CD4-positive, alpha-beta T cell treated with Interleukin-1 beta for 1 hour (primary cell): Measurements from ENCODE around the gene SERPINA10.
"Not testable (repeated sequence)": the region's sequence is repeated elsewhere in the genome, so short reads cannot be mapped to it uniquely, and the experiment has no call there.

Experiments
- DNase-seq, 2 donors: peaks; one replicate each; pipeline ENCODE4 v3.0.0-alpha.2; 2020 to 2022

SERPINA10 gene

DNA sequence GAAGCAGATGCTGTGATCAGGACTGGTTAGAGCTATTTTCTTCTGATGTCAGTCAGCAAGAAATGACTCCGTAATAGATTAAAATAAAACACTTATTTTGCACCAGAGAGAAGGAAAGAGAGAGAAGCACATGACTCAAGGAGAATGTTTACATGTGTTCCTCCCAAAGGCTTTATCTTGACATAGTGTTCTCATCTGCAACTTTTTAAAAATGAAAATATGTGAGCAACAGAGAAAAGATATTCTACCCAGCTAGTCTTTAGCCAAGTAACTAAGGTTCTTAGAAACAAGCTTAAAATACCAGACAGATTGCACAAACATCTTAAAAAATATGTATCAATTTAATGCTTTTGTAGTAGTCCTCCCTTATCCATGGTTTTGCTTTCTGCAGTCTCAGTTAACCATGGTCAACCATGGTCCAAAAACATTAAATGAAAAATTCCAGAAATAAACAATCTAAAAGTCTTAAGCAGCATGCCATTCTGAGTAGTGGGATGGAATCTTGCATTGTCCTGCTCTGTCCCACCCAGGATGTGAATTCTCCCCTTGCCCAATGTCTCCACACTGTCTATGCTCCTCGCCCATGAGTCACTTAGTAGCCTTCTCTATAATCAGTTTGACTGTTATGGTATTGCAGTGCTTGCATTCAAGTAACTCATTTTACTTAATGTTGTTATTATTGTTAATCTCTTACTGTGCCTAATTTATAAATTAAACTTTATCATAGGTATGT, 9.9 kb downstream of the SERPINA10 start:
- no peak for DNase-seq

DNA sequence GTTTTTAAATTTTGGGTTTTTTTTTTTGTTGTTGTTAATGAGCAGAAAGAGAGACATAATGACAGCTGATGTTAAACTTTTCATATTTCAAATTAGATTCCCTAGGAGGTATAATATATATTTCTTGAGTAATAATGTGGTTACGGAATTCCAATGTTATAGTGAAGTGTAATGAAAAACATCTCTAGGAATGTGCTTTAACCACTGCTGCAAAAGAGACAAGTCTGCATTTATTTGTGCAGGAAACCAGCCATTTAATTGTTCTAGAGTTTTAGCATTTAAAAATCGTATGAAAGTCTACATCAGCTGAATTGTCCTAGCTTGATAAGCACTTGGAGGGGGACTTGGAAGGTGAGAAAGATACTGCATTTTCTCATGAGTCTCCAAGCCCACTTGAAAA, 14.3 kb downstream of the SERPINA10 start:
- no peak for DNase-seq

DNA sequence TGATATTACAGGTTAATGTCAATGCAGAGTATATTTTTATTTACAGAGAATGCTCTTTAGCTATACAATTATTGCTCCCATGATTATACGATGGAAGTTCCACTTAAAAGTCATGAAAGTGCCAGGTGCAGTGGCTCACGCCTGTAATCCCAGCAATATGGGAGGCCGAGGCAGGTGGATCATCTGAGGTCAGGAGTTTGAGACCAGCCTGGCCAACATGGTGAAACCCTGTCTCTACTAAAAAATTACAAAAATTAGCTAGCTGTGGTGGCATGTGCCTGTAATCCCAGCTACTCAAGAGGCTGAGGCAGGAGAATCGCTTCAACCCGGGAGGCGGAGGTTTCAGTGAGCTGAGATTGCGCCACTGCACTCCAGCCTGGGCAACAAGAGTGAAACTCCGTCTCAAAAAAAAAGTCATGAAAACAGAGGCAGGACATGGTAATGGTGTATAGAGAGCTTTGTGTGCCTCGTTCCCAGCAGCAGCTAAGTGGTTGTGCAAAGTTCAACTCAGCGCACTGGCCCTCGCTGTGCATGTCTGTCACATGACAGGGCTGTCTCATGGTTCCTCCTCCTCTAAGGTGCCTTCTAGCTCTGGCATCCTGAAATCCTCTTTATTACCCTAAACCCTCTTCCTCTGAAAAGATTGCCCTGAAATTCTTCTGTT, 16.0 kb downstream of the SERPINA10 start:
- not testable (repeated sequence) for DNase-seq

DNA sequence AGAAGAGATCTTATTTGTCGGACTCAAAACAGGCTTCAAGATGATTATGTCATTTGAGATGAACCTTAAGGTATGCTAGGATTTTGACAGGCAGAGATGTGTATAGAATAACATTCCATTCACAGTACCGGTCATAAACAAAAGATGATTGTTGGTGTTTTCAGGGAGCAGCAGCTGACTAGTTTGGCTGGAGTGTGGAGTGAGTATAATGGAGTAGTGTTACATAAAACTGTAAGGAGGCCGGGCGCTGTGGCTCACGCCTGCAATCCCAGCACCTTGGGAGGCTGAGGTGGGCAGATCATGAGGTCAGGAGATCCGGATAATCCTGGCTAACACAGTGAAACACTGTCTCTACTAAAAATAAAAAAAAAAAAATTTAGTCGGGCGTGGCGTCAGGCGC, 23.9 kb downstream of the SERPINA10 start:
- no peak for DNase-seq

DNA sequence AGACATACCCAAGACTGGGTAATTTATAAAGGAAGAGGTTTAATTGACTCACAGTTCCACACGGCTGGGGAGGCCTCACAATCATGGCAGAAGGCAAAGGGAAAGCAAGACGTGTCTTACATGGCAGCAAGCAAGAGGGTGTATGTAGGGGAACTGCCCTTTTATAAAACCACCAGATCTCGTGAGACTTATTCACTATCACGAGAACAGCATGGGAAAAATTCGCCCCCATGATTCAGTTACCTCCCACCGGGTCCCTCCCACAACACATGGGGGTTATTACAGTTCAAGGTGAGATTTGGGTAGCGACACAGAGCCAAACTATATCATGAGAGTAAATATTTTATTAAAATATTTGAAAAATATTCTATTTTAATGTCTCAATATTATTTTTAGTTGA, 24.5 kb downstream of the SERPINA10 start:
- not testable (repeated sequence) for DNase-seq

DNA sequence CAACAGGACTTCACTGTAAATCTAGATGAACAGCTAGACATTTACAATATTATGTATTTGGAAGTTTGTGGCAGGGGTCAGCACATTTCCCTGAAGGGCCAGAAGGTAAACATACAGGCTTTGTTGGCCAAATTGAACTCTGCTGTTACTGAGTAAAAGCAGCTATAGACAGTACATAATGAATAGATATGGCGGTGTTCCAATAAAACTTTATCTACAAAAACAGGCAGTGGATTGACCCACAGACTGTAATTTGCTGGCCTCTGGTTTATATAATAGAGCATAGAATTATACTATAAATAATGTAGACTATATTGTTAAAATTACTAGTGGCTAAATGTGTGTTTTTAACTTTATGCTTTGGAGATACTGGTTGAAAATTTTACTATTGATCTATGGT, 25.7 kb downstream of the SERPINA10 start:
- no peak for DNase-seq

DNA sequence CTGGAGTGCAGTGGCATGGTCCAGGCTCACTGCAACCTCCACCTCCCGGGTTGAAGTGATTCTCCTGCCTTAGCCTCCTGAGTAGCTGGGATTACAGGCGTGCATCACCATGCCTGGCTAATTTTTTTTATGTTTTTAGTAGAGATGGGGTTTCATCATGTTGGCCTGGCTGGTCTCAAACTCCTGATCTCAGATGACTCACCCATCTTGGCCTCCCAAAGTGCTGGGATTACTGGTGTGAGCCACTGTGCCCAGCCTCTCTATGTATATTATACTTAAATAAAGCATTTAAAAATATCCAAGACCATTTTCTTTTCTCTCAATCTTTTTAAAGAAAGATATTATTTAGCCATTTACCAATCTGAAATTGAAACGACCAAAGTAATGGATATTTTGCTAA, 28.9 kb downstream of the SERPINA10 start:
- DNase-seq, result not testable (repeated sequence)

DNA sequence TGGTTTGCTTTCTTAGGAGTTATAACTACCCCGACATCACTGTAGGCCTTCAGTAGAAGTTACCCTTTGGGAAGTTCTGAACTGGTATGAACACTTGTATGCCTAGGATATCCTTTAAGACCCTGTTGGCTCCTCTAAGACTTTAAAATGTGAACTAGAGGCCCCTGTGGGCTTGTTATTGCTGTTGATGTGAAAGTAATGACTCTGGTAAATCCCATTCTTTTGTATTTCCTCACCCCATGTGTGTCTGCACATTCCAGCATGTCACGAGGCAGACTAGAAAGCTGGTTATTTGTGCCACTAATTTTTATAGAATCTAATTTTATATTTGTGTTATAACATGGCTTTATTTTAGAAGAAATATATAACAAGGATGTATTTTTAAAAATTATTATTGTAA, 48.9 kb downstream of the SERPINA10 start:
- no peak for DNase-seq

DNA sequence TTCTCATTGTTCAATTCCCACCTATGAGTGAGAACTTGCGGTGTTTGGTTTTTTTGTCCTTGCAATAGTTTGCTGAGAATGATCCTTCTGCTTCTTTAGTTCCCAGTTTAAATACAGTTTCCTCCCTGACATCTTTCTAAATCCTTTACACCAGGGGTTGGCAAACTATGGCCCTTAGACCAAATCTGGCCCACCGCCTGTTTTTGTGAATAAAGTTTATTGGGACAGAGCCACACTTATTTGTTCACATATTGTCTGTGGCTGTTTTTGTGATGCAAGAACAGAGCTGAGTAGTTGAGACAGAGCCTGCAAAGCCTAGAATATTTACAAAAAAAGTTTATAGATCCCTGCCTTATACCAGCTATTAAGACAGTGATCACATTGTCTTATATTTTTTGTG, 53.7 kb downstream of the SERPINA10 start:
- DNase-seq, result no peak

DNA sequence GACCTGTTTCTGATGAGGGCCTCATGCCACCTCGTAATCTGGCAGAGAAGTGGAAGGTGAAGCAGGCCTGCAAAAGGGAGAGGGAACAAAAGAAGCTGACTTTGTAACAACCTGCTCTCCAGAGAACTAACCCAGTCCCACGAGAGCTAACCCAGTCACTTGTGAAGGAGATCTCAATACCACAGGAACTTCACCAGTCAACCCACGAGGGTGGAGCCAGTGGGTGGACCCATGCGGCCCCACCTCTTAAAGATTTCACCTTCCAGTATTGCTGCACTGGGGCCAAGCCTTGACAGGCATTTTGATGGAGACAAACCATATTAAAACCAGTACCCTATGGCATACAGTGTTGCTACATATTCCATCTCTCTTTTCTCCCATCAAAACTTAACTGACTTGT, 55.1 kb downstream of the SERPINA10 start:
- DNase-seq, result no peak

DNA sequence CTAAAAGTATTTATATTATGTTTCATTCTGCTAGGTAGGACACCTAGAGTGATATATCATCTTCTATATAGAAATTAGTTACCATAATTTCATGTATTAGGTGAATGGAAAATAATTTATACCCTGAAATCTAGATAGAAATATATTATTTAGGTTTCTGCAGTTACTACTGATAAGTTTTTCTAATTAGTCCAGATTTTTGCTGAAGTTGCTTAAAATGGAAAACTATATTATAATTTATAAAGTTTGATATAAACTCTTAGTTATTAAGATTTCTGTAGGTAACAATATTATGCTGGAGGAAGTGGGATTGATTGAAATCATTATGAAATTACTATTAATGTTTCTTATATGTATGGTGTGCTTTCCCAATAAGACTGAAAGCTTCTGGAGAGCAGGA, 56.0 kb downstream of the SERPINA10 start:
- DNase-seq, result no peak
